ENCODE results near the gene PDGFRB. TPM values are rescaled to one million over a fixed set of nuclear protein-coding genes. Genes with fewer than 3 reads are reported as not detected.

Gene PDGFRB
- total and polyA plus RNA-seq, 2 of the 8 experiments (the other 6 are each of a cell fraction or from before 2014, with no cell fraction given): 4.2 to 13.7 TPM

DNA sequence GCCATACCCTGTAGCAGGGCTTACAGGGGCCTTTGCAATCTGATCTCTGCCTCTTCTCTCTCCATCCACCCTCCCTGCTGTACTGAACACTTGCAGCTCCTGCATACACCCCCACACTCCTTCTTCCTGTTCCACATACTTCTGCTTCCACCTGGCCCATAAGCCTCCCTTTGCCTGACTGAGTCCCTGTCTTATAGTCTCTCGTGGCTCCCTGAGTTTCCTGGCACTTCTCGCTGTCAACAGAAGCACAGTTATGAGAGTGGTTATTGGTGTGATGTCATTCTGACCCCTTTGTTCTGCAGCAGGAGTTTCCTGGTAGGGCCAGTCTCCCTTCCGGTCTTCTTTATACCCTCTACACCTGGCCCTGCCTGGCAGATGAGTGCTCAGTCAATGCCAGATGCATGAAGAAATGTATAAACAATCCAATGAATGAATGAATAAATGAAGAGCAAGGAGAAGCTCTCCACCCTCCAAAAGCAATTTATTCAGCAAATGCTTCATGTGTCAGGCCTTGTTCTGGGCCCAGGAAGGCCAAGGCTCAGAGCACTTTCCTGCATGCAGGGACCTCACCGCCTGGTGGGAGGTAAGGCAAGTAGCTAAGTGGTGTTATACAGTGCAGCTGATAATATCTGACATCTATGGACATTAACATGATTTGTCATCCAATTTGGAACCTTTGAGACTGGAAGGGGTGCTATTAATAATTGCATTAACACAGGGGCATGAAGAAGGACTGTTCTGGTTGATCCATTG lies 48.8 kb downstream of the PDGFRB start (continued):
- TF ChIP-seq, protein P1, sequence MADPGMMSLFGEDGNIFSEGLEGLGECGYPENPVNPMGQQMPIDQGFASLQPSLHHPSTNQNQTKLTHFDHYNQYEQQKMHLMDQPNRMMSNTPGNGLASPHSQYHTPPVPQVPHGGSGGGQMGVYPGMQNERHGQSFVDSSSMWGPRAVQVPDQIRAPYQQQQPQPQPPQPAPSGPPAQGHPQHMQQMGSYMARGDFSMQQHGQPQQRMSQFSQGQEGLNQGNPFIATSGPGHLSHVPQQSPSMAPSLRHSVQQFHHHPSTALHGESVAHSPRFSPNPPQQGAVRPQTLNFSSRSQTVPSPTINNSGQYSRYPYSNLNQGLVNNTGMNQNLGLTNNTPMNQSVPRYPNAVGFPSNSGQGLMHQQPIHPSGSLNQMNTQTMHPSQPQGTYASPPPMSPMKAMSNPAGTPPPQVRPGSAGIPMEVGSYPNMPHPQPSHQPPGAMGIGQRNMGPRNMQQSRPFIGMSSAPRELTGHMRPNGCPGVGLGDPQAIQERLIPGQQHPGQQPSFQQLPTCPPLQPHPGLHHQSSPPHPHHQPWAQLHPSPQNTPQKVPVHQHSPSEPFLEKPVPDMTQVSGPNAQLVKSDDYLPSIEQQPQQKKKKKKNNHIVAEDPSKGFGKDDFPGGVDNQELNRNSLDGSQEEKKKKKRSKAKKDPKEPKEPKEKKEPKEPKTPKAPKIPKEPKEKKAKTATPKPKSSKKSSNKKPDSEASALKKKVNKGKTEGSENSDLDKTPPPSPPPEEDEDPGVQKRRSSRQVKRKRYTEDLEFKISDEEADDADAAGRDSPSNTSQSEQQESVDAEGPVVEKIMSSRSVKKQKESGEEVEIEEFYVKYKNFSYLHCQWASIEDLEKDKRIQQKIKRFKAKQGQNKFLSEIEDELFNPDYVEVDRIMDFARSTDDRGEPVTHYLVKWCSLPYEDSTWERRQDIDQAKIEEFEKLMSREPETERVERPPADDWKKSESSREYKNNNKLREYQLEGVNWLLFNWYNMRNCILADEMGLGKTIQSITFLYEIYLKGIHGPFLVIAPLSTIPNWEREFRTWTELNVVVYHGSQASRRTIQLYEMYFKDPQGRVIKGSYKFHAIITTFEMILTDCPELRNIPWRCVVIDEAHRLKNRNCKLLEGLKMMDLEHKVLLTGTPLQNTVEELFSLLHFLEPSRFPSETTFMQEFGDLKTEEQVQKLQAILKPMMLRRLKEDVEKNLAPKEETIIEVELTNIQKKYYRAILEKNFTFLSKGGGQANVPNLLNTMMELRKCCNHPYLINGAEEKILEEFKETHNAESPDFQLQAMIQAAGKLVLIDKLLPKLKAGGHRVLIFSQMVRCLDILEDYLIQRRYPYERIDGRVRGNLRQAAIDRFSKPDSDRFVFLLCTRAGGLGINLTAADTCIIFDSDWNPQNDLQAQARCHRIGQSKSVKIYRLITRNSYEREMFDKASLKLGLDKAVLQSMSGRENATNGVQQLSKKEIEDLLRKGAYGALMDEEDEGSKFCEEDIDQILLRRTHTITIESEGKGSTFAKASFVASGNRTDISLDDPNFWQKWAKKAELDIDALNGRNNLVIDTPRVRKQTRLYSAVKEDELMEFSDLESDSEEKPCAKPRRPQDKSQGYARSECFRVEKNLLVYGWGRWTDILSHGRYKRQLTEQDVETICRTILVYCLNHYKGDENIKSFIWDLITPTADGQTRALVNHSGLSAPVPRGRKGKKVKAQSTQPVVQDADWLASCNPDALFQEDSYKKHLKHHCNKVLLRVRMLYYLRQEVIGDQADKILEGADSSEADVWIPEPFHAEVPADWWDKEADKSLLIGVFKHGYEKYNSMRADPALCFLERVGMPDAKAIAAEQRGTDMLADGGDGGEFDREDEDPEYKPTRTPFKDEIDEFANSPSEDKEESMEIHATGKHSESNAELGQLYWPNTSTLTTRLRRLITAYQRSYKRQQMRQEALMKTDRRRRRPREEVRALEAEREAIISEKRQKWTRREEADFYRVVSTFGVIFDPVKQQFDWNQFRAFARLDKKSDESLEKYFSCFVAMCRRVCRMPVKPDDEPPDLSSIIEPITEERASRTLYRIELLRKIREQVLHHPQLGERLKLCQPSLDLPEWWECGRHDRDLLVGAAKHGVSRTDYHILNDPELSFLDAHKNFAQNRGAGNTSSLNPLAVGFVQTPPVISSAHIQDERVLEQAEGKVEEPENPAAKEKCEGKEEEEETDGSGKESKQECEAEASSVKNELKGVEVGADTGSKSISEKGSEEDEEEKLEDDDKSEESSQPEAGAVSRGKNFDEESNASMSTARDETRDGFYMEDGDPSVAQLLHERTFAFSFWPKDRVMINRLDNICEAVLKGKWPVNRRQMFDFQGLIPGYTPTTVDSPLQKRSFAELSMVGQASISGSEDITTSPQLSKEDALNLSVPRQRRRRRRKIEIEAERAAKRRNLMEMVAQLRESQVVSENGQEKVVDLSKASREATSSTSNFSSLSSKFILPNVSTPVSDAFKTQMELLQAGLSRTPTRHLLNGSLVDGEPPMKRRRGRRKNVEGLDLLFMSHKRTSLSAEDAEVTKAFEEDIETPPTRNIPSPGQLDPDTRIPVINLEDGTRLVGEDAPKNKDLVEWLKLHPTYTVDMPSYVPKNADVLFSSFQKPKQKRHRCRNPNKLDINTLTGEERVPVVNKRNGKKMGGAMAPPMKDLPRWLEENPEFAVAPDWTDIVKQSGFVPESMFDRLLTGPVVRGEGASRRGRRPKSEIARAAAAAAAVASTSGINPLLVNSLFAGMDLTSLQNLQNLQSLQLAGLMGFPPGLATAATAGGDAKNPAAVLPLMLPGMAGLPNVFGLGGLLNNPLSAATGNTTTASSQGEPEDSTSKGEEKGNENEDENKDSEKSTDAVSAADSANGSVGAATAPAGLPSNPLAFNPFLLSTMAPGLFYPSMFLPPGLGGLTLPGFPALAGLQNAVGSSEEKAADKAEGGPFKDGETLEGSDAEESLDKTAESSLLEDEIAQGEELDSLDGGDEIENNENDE (IDR thresholded peaks at IDR 0.05; ENCODE audit: insufficient replicate concordance, low read length): no peak
- TF ChIP-seq, protein P2, sequence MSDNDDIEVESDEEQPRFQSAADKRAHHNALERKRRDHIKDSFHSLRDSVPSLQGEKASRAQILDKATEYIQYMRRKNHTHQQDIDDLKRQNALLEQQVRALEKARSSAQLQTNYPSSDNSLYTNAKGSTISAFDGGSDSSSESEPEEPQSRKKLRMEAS (IDR thresholded peaks at IDR 0.05): no peak
- TF ChIP-seq SP4 (IDR thresholded peaks at IDR 0.05; ENCODE audit: low read length): no peak
- TF ChIP-seq HDAC2 (IDR thresholded peaks at IDR 0.05; ENCODE audit: borderline replicate concordance in 1 of 2, low read depth in 2 of 2, low read length in 2 of 2): no peak
- no peak for TF ChIP-seq BACH1 (IDR thresholded peaks at IDR 0.05; ENCODE audit: low read length)
- no peak for TF ChIP-seq SUZ12 (IDR thresholded peaks at IDR 0.05; ENCODE audit: low read length)
- TF ChIP-seq CBX5 (IDR thresholded peaks at IDR 0.05; ENCODE audit: low read depth, low read length): no peak
- TF ChIP-seq, protein P3, sequence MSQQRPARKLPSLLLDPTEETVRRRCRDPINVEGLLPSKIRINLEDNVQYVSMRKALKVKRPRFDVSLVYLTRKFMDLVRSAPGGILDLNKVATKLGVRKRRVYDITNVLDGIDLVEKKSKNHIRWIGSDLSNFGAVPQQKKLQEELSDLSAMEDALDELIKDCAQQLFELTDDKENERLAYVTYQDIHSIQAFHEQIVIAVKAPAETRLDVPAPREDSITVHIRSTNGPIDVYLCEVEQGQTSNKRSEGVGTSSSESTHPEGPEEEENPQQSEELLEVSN (IDR thresholded peaks at IDR 0.05): no peak
- no peak for TF ChIP-seq CBX8 (IDR thresholded peaks at IDR 0.05; ENCODE audit: borderline replicate concordance, low read depth, low read length)

All from H1 (cell line).